Activated CD8-positive, alpha-beta memory T cell treated with anti-CD3 and anti-CD28 coated beads for 1 hour (primary cell): ENCODE measurements around the gene NAA60.
"Not testable (repeated sequence)": the region's sequence is repeated elsewhere in the genome, so short reads cannot be mapped to it uniquely, and the experiment has no call there.

Source experiments
- DNase-seq, 2 donors: peaks; one replicate each; pipeline ENCODE4 v3.0.0-alpha.2; 2020; ENCODE audit warnings: low read depth in 1 of 2; ENCODE audit errors: extremely low read depth in 1 of 2

The NAA60 gene

GRCh38 chr16:3481696-3482658 is 38.5 kb downstream of the NAA60 start:
- no peak for DNase-seq

DNA sequence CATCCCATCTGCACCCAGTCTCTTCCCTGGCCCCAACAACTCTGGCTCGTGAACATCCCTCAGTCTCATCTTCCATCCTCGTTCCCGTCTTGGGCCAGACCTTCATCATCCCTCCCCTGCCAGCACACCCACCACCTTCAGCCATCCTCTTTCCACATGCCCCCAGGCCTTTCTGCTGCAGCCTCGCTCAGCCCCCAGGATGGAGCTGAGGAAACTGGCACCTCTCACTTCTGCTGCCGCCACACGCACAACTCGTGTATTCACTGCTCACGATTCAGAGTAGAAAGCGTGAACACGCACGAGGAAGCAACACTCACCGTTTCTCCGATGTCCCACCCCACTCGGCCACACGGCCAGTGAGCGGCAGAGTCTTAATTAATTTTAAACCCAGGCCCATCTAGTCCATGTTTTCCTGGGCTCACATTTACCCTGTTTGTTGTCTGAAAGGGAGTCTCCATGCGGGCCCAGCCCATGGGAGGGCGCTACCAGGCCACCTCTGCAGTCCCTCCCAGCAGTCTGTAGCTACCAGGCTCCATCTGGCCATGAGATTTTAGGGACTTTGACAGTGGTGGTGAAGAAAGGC is 39.3 kb downstream of the NAA60 start:
- no peak for DNase-seq

GRCh38 chr16:3484318-3485096 is 41.0 kb downstream of the NAA60 start:
- no peak for DNase-seq

- no peak for DNase-seq
Observed at GRCh38 chr16:3485097-3485745, 41.7 kb downstream of the NAA60 start.

DNA sequence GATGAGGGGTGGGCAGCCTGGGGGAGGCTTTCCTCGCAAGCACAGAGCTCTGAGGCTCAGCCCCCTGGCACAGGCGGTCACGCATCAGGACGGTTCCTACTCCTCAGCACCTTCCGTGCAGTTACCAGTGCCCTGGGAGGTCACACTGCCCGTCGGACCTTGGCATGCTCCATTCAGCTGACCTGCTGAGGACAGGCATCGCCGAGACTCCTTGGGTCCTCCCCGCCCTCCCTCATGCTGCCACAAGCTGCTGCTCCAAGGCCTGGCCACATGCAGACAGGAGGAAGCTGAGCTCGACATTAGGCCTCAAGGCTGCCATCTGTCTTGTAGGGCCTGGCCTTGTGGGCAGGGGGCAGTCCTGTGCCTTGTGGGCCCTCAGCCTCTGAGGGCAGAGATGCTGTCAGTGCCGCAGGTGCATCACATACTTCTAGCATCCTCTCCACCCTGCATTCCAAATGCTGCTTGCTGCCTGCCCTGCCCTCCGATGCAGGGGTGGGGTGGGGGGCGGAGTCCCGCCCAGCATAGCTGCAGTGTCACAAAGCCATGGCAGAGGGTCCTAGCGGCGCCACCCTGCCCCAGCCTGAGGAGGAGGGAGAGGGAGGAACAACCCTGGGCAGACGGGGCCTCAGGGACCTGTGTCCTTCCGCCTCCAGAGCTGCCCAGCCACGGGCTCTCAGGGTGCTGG is 42.5 kb downstream of the NAA60 start:
- DNase-seq, result no peak

DNA sequence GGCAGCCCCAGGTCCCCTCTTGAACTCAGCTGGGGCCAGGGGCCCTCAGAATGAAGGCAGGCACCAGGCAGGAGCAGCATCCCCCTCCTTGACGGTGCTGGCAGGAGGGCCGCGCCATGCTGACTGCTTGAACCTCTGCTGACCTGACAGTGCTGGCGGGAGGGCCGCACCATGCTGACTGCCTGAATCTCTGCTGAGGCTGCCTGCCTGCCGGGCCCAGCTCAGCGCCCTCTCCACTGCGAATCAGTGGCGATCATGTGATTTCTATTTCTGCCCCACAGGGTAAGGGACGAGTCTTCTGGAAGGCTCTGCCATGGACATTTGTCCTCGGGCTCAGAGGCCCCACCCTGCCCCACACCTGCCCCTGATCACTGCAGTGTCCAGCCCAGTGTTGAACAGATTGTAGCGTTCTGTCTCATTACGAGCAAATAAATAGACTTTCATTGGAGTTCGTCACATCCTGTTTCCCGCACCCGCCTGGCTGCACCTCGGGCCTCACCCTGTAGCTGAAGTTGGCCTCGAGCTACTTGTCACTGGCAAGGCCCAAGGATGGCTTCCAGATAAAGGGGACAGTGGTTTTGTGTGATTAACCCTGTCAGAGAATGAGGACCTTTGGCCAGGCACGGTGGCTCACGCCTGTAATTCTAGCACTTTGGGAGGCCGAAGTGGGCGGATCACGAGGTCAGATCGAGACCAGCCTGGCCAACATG is 43.2 kb downstream of the NAA60 start:
- DNase-seq, result no peak

DNA sequence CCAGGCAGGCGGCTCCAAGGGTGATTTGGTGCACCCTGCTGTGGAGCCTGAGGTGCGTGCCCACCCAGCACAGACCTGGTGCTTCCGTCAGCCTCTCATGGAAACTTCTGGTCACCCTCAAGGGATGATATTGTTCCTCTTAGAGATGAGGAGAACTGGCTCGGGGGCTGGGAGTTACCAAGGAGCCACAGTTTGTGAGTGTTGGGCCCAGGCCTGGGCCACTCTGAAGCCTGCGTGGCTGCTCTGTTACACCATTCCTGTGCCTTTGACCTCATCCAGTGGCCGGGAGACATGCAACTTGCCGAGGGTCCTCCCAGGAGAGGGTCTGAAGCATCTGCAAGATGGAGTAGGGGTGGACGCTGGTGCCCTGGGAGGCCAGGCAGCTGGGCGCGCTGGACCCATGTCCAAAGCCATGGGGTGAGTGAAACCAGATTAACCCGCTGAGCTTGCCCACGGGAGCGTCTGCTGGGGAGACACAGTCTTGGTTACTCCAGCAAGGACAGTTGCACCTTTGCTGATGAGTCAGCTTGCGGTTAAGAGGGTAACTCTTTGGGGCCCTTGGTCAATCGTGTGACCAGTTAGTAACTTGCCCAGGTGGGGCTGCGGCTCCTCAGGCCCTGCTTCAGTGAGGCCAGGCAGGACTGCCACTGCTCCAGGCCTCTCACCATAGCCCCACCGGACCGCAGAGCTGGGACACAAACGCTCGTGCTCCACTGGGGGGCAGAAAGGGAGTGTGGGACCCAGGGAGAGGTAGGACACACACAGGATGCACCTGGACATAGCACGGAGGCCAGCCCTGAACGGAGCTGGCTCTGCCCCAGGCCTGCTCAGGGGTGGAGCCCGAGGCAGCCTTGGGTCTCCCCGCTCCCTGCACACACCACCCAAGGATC is 44.3 kb downstream of the NAA60 start:
- DNase-seq, result no peak

- no peak for DNase-seq
Observed at GRCh38 chr16:3488801-3489200, 45.3 kb downstream of the NAA60 start.

DNA sequence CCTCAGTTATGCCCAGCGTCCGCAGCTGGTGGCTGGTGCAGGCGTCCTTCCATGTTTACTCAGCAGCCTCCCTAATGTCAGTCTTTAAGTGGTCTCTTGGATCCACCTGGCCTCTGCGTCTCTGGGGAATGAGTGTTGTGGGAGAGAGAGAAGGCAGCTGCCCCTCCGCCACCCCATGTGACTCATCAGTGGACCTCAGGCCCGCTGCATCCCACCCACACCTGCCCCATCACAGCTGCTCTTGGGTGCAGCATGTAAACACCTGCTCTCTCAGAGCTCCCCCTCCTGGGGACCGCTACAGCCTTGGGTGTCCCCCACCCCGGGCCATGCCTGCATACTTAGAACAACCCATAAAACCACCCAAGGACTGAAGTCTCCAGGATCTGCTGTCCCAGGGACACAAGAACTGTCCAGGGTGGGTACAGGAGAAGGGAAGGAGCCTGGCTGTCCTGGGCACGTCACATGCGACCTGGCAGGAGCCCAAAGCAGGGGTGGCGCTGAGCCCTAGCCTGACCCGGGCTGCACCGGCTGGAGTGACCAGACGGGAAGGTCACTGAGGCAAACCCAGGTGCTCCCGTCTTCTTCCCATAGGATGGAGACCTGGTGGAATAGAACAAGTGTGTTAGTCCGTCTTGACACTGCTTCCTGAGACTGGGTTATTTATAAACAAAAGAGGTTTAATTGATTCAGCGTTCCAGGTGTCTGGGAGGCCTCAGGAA is 47.6 kb downstream of the NAA60 start:
- DNase-seq, result no peak

DNA sequence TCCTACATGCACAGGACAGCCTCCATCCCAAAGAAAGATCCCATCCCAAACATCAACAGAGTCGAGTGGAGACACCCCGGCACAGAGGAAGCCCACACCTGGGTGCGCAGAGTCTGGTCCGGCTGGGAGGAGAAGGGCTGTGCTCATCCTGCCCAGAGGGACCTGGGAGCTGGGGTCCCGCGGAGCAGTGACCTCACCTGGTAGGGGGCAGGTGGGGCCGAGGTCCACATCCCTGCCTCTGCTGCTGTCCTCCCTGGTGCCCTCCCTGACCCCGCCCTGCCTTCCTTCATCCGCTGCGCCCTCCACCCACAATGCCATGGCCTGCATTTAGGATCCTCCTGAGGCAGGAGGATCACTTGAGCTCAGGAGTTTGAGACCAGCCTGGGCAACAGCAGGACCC is 48.9 kb downstream of the NAA60 start:
- DNase-seq, result no peak

DNA sequence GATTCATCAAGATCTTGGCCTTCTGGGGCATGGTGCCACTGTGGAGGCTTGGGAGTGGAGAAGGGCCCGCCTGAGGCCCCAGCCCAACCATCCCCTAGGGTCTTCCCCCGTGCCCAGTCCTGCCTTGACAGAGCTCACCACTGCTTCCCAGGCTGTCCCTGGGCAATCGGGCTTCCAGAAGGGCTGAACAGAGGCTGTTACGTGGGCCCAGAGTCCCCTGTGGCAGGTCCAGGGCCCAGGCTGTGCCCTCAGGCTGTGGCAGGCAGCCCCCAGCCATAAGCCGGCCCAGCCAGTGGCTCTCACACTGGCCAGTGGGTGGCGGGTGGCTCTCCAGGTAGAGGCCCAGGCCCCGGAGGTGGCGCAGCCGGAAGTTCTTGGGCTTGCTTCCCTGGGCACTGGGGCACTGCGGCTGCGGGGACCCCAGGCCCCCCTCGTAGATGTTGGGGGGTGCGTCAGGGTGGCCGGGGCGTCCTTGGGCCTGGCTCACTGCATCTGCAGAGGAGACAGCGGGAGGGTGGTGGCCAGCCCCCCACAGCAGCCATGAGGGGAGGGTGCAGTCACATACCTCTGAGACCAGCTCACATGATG is 51.0 kb downstream of the NAA60 start:
- DNase-seq, result no peak

- no peak for DNase-seq
Observed at GRCh38 chr16:3495176-3495575, 51.7 kb downstream of the NAA60 start, which contains the start of gene C16orf90. C16orf90 (minus strand) TSS chr16:3495489; CDS start chr16:3495421, 68 bp downstream.

GRCh38 chr16:3496386-3496785 is 52.9 kb downstream of the NAA60 start:
- no peak for DNase-seq

- DNase-seq, result no peak
Observed at GRCh38 chr16:3497771-3498170, 54.3 kb downstream of the NAA60 start.

DNA sequence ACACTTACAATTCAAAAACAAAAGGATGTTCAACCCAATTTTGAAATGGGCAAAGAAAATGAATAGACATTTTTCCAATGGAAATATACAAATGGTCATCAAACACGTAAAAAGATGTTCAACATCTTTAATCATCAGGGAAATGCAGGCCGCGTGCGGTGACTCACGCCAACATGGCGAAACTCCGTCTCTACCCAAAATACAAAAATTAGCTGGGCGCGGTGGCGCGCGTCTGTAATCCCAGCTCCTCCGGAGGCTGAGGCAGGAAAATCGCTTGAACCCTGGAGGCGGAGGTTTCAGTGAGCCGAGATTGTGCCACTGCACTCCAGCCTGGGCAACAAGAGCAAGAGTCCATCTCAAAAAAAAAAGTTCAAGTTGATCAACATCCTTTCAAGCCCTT is 55.5 kb downstream of the NAA60 start:
- no peak for DNase-seq

- DNase-seq, result not testable (repeated sequence)
Observed at GRCh38 chr16:3501412-3501761, 57.9 kb downstream of the NAA60 start.

DNA sequence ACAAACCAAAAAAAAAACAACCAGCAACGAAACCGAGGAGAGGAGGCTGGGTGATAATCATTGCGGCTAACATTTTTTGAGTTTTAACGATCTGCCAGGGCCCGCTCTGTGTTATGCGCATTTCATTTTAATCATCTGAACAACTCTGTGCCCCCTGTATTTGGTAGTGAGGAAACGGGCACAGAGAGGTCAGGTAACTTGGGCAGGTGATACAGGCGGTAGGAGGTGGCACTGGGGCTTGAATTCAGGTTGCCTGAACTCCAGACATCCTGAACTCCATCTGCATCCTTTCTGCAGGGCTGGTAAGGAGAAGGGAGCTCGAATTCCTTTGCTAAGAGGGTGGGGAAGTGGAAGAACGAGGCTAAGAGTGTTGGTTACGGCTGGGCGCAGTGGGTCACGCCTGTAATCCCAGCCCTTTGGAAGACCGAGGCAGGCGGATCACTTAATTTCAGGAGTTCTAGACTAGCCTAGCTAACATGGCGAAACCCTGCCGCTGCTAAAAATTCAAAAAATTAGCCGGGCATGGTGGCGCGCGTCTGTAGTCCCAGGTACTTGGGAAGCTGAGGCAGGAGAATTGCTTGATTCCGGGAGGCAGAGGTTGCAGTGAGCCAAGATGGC is 58.4 kb downstream of the NAA60 start:
- no peak for DNase-seq
